CD4-positive, CD25-positive, alpha-beta regulatory T cell (primary cell): ENCODE results near the gene GNRH2. TPM values are rescaled to one million over a fixed set of nuclear protein-coding genes. Genes with fewer than 3 reads are reported as not detected.
"Not testable (repeated sequence)": the region's sequence is repeated elsewhere in the genome, so short reads cannot be mapped to it uniquely, and the experiment has no call there.

Experiments
- ATAC-seq, 2 donors: fragments of 150-1000 bp; cut with Tn5 transposase; one replicate each; pipeline ENCODE4 v1.10.0; 2021; ENCODE audit warnings: low read depth in 2 of 2, moderate number of reproducible peaks in 2 of 2, moderate library complexity in 1 of 2
- DNase-seq, 3 donors: peaks; one replicate each; pipeline versions ENCODE4 v3.0.0 to v3.0.0-alpha.2; 2012 to 2022; ENCODE audit warnings: mixed read lengths in 1 of 3
- H3K27ac ChIP-seq: one replicate; pipeline ENCODE4 v1.7.0; 2013; ENCODE audit warnings: mild to moderate bottlenecking, low read length; ENCODE audit not compliant: insufficient read depth, poor library complexity, severe bottlenecking
- H3K27me3 ChIP-seq: one replicate; pipeline ENCODE4 v1.7.0; 2013; ENCODE audit warnings: low read length; ENCODE audit not compliant: control insufficient read depth, insufficient read depth
- H3K36me3 ChIP-seq: one replicate; pipeline ENCODE4 v1.7.0; 2013; ENCODE audit warnings: mild to moderate bottlenecking, low read length, moderate library complexity; ENCODE audit not compliant: control insufficient read depth, insufficient read depth
- H3K4me1 ChIP-seq: 2 replicates; pipeline ENCODE4 v1.7.0; 2013; ENCODE audit warnings: mild to moderate bottlenecking, low read length; ENCODE audit not compliant: insufficient read depth, control insufficient read depth, poor library complexity, severe bottlenecking
- H3K4me3 ChIP-seq: one replicate; pipeline ENCODE4 v1.7.0; 2013; ENCODE audit warnings: low read depth, mild to moderate bottlenecking, low read length, moderate library complexity
- H3K9me3 ChIP-seq, 2 experiments: 1 replicate in 1 of 2; 2 replicates in 1 of 2; pipeline ENCODE4 v1.7.0; 2013; ENCODE audit warnings: low read length in 2 of 2, mild to moderate bottlenecking in 1 of 2, moderate library complexity in 1 of 2; ENCODE audit not compliant: control insufficient read depth in 2 of 2
- H3K27ac Mint-ChIP-seq, 3 donors: one replicate each; pipeline ENCODE4 v1.8.0; 2020 to 2022; ENCODE audit warnings: mild to moderate bottlenecking in 3 of 3, mixed read lengths in 3 of 3, moderate library complexity in 2 of 3
- H3K27me3 Mint-ChIP-seq: one replicate; pipeline ENCODE4 v1.8.0; 2022; ENCODE audit warnings: mild to moderate bottlenecking, mixed read lengths
- H3K36me3 Mint-ChIP-seq: one replicate; pipeline ENCODE4 v1.8.0; 2020; ENCODE audit warnings: mixed read lengths
- H3K4me1 Mint-ChIP-seq, 4 donors: one replicate each; pipeline ENCODE4 v1.8.0; 2020 to 2022; ENCODE audit warnings: mixed read lengths in 4 of 4, mild to moderate bottlenecking in 1 of 4
- H3K4me3 Mint-ChIP-seq, 4 donors: one replicate each; pipeline ENCODE4 v1.8.0; 2020 to 2022; ENCODE audit warnings: mild to moderate bottlenecking in 4 of 4, mixed read lengths in 4 of 4, moderate library complexity in 3 of 4
- H3K9me3 Mint-ChIP-seq, 7 donors: one replicate each; pipeline ENCODE4 v1.8.0; 2020 to 2022; ENCODE audit warnings: mixed read lengths in 7 of 7, mild to moderate bottlenecking in 3 of 7, moderate library complexity in 2 of 7
- polyA plus RNA-seq, 4 donors: library from polyadenylated mRNA; unstranded; fragments of 300-500 nt; fragmentation: Illumina TruSeq; gene quantifications; one replicate each; pipeline ENCODE4 v1.2.3, GENCODE V29; 2021
- total RNA-seq: library from RNA; stranded (reverse); gene quantifications from one replicate; pipeline ENCODE4 v1.2.3, GENCODE V29; 2022

The GNRH2 gene
- total and polyA plus RNA-seq, 5 donors from 2014 or later: 1.9 TPM; not detected in 4

DNA sequence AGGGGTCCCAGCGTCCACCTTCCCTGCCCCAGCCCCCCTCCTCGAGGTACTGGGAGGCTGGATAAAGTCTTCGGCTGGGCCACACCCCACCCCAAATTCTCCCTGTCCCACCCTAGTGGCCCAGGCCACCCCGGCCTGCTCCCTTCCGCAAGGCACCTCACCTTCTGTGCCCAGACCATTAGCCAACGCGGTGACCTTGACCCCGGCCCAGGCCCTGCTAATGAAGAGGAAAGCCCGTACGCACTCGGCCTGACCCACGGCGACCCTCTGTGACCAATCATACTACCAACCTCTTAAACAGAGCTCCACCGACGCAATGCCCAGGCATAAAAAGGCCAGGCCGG is 27.8 kb downstream of the GNRH2 start:
- DNase-seq: no peak
- Mint-ChIP-seq H3K36me3 (no peaks in the 10 kb centered on the region), H3K4me3 (peak overlapping the region; percentile 81 to 95 (median 92)), H3K27me3 (peaks cover 12% of the 10 kb centered on the region), H3K4me1 (peaks cover 5 to 38% (median 9%) of the 10 kb centered on the region in 4 donors), H3K27ac (peak overlapping the region in 2 of 3 donors; percentile 10 to 36), H3K9me3 (peaks cover 0 to 1% (median 0%) of the 10 kb centered on the region in 7 donors)
- Histone ChIP-seq H3K36me3 (no peaks in the 10 kb centered on the region), H3K4me3 (no peak overlapping the region), H3K27ac (peak overlapping the region; percentile 55), H3K4me1 (peaks cover 15% of the 10 kb centered on the region), H3K27me3 (no peaks in the 10 kb centered on the region), H3K9me3 (no peaks in the 10 kb centered on the region)
- ATAC-seq: no peak

DNA sequence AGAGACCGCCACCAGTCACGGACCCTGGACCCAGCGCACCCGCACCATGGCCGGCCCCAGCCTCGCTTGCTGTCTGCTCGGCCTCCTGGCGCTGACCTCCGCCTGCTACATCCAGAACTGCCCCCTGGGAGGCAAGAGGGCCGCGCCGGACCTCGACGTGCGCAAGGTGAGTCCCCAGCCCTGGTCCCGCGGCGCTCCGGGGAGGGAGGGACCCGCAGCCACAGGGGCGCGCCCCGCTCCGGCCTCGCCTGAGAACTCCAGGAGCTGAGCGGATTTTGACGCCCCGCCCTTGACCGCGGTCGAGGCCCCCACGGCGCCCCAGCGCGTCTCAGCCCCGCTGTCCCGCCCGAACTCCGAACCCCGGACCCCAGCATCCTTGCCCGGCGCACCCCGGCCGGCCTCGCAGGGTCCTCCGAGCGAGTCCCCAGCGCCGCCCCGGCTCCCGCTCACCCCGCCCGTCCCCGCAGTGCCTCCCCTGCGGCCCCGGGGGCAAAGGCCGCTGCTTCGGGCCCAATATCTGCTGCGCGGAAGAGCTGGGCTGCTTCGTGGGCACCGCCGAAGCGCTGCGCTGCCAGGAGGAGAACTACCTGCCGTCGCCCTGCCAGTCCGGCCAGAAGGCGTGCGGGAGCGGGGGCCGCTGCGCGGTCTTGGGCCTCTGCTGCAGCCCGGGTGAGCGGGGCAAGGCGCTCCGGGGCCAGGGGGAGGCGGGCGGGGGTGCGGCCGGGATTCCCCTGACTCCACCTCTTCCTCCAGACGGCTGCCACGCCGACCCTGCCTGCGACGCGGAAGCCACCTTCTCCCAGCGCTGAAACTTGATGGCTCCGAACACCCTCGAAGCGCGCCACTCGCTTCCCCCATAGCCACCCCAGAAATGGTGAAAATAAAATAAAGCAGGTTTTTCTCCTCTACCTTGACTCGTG is 28.4 kb downstream of the GNRH2 start, which contains the start of gene OXT:
Gene OXT (plus strand): TSS at position 11 of the 920 bp plus-strand sequence. CDS start 36 bp downstream, at position 47.
- no peaks in the 10 kb centered on the region for H3K9me3 ChIP-seq
- H3K4me3 ChIP-seq: no peak within 1 kb of the TSS
- no peaks in the 10 kb centered on the region for H3K36me3 ChIP-seq
- H3K4me3 Mint-ChIP-seq: peak within 1 kb of the TSS; percentile 86 to 97 (median 92)
- no peaks in the 10 kb centered on the region for H3K36me3 Mint-ChIP-seq
- peaks cover 18% of the 10 kb centered on the region for H3K4me1 ChIP-seq
- H3K27ac ChIP-seq: peak within 1 kb of the TSS; percentile 55
- no peaks in the 10 kb centered on the region for H3K27me3 ChIP-seq
- peaks cover 16% of the 10 kb centered on the region for H3K27me3 Mint-ChIP-seq
- H3K4me1 Mint-ChIP-seq: peaks cover 5 to 36% (median 11%) of the 10 kb centered on the region in 4 donors
- H3K9me3 Mint-ChIP-seq: peaks cover 0 to 2% (median 0%) of the 10 kb centered on the region in 7 donors
- ATAC-seq (peak; percentile 74 to 75), DNase-seq (peak; percentile 61 to 84 (median 66))
- H3K27ac Mint-ChIP-seq: peak within 1 kb of the TSS; percentile 77 to 98 (median 93)

DNA sequence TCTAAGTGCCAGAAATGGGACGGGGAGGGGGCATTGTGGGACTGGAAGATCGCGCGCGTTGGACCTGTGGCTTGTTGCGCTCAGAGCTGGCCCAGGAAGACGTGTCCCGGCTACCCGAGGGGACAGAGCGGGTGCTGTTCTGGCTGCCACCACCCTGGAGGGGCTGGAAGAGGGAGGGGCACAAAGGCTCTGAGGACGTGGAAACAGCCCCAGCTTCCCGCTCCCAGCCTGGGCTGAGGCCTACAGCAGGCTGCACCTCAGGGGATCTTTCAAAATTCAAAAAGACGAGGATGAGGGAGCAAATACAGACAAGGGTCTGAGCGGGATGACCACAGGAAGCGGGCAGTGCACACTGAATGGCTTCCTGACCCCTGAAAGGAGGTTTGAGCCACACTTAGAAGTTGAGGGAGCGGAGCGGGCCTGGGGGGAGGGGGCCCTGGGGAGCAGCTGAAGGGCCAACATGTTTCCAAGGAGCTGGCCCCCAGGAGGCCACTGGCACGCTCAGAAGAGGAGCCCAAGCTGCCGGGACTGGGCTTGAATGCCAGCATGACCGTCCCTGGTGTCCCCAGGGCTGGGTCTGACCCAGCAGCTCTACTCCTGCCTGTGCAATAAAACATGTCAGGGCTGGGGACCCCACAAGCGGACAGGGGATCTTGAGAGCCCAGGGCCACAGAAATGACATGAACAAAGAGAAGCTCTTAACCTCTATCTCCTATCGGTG is 29.3 kb downstream of the GNRH2 start:
- Histone ChIP-seq H3K36me3 (no peaks in the 10 kb centered on the region), H3K4me1 (peaks cover 19% of the 10 kb centered on the region), H3K4me3 (no peak overlapping the region), H3K9me3 (no peaks in the 10 kb centered on the region), H3K27ac (peak overlapping the region; percentile 55), H3K27me3 (peaks cover under 1% of the 10 kb centered on the region)
- Mint-ChIP-seq H3K9me3 (peaks cover 0 to 2% (median 0%) of the 10 kb centered on the region in 7 donors), H3K27me3 (peaks cover 24% of the 10 kb centered on the region), H3K4me3 (peak overlapping the region; percentile 86 to 97 (median 91)), H3K27ac (peak overlapping the region; percentile 77 to 98 (median 93)), H3K4me1 (peaks cover 5 to 42% (median 13%) of the 10 kb centered on the region in 4 donors), H3K36me3 (no peaks in the 10 kb centered on the region)
- ATAC-seq (no peak), DNase-seq (no peak)

DNA sequence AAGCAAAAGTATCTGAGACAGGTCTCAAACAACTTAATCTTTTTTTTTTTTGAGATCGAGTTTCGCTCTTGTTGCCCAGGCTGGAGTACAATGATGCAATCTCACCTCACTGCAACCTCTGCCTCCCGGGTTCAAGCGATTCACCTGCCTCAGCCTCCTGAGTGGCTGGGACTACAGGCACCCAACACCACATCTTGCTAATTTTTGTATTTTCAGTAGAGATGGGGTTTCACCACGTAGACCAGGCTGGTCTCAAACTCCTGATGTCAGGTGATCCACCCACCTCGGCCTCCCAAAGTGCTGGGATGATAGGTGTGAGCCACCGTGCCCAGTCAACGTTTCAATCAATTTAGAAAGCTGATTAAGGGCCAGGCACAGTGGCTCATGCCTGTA is 29.8 kb downstream of the GNRH2 start:
- not testable (repeated sequence) for H3K27me3 ChIP-seq
- peaks cover 5 to 45% (median 14%) of the 10 kb centered on the region in 4 donors for H3K4me1 Mint-ChIP-seq

DNA sequence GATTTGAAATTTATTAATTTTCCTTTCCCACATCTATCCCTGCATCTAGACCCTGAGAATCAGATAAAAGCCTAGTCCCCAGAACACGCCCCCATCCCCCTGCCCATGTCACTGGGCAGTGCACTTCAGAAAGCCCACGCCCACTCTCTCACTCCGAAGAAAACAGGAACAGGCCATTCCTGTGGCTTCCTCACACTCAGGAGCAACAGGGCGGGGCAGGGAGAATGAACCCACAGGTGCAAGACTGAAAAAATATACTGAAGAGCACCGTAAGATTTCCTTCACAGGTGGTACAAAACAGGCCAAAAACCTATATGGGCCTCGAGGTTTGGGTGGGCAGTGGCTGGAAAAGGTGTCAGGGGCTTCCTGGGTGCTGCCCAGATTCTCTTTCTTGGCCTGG is 31.4 kb downstream of the GNRH2 start:
- DNase-seq: no peak
- H3K27me3 ChIP-seq: peaks cover 4% of the 10 kb centered on the region
- peaks cover 5 to 37% (median 12%) of the 10 kb centered on the region in 4 donors for H3K4me1 Mint-ChIP-seq
- H3K27ac Mint-ChIP-seq: no peak overlapping the region
- H3K4me1 ChIP-seq: peaks cover 19% of the 10 kb centered on the region
- H3K27ac ChIP-seq: no peak overlapping the region
- ATAC-seq: no peak
- no peak overlapping the region for H3K4me3 Mint-ChIP-seq
- H3K36me3 Mint-ChIP-seq: no peaks in the 10 kb centered on the region
- no peaks in the 10 kb centered on the region for H3K9me3 ChIP-seq
- H3K4me3 ChIP-seq: no peak overlapping the region
- peaks cover 43% of the 10 kb centered on the region for H3K27me3 Mint-ChIP-seq
- H3K9me3 Mint-ChIP-seq: peaks cover 0 to 2% (median 1%) of the 10 kb centered on the region in 7 donors
- no peaks in the 10 kb centered on the region for H3K36me3 ChIP-seq

More for the DNA sequence above, 29.8 kb downstream of the GNRH2 start:
- not testable (repeated sequence) for H3K9me3 ChIP-seq, H3K27ac ChIP-seq, DNase-seq, H3K36me3 Mint-ChIP-seq, H3K4me3 ChIP-seq, H3K9me3 Mint-ChIP-seq, ATAC-seq, H3K36me3 ChIP-seq
- peak overlapping the region; percentile 52 to 93 (median 68) for H3K4me3 Mint-ChIP-seq
- H3K4me1 ChIP-seq: peaks cover 19% of the 10 kb centered on the region
- H3K27me3 Mint-ChIP-seq: peaks cover 28% of the 10 kb centered on the region
- peak overlapping the region in 2 of 3 donors; percentile 20 to 79 for H3K27ac Mint-ChIP-seq

DNA sequence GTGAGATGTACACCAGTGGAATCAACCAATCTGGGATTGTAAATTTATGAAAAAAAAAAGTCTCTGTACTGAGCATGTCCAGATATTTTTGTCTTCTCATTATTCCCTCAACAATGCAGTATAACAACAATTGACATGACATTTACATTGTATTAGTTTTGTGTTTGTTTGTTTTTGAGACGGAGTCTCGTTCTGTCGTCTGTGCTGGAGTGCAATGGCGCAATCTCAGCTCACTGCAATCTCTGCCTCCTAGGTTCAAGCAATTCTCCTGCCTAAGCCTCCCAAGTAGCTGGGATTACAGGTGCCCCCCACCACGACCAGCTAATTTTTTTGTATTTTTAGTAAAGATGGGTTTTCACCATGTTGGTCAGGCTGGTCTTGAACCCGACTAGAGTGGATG is 31.9 kb downstream of the GNRH2 start:
- peaks cover 48% of the 10 kb centered on the region for H3K27me3 Mint-ChIP-seq
- H3K4me3 ChIP-seq, H3K36me3 Mint-ChIP-seq, H3K27ac ChIP-seq, H3K9me3 Mint-ChIP-seq, DNase-seq, H3K9me3 ChIP-seq, H3K27me3 ChIP-seq, H3K27ac Mint-ChIP-seq, ATAC-seq, H3K36me3 ChIP-seq: not testable (repeated sequence)
- peaks cover 5 to 37% (median 12%) of the 10 kb centered on the region in 4 donors for H3K4me1 Mint-ChIP-seq
- H3K4me3 Mint-ChIP-seq: peak overlapping the region in 2 of 4 donors; percentile 17 to 26
- H3K4me1 ChIP-seq: peaks cover 19% of the 10 kb centered on the region

DNA sequence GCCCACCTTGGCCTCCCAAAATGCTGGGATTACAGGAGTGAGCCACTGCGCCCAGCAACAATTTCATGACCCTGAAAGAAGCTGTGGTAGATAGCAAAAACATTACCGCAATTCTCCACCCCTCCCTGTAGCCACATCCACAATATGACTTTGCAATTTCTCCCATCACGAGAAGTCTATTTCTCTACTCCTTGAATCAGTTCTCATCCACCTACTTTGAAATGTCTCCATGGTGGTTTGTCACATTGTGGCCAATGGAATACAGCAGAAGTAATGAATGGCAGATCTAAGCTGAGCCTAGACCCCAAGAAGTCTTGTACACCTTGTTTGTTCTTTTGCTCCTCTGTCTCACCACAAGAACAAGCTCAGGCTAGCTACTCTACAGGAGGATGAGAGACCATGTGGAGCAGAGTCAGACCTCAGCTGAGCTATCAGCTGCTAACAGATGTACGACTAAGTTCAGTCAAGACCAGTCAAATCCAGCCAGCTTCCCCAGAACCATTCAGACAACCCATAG is 34.3 kb downstream of the GNRH2 start:
- H3K27ac Mint-ChIP-seq: peak overlapping the region in 1 of 3 donors; percentile 47
- peak in 1 of 2 donors; percentile 19 for ATAC-seq
- no peaks in the 10 kb centered on the region for H3K9me3 ChIP-seq
- peaks cover 0 to 31% (median 9%) of the 10 kb centered on the region in 4 donors for H3K4me1 Mint-ChIP-seq
- no peak overlapping the region for H3K4me3 ChIP-seq
- H3K4me3 Mint-ChIP-seq: peak overlapping the region in 3 of 4 donors; percentile 2 to 23 (median 20)
- no peaks in the 10 kb centered on the region for H3K36me3 ChIP-seq
- peaks cover 0 to 2% (median 0%) of the 10 kb centered on the region in 7 donors for H3K9me3 Mint-ChIP-seq
- no peaks in the 10 kb centered on the region for H3K36me3 Mint-ChIP-seq
- H3K27me3 ChIP-seq: peaks cover 11% of the 10 kb centered on the region
- peaks cover 58% of the 10 kb centered on the region for H3K27me3 Mint-ChIP-seq
- peak in 2 of 3 donors; percentile 31 to 76 for DNase-seq
- H3K4me1 ChIP-seq: peaks cover 11% of the 10 kb centered on the region
- H3K27ac ChIP-seq: no peak overlapping the region
